GM23338 (cell line): ENCODE measurements around the gene KRT84. TPM values are rescaled to one million over a fixed set of nuclear protein-coding genes. Genes with fewer than 3 reads are reported as not detected.
A peak's percentile ranks its signal among the peaks of the same experiment; 100 is the strongest.

Source experiments
- ATAC-seq: fragments of 200-7000 bp; cut with Tn5 transposase; 3 replicates; pipeline ENCODE4 v1.9.1; 2020
- DNase-seq: peaks from one replicate; pipeline ENCODE4 v3.0.0-alpha.2; 2015; ENCODE audit warnings: low spot score
- H2AFZ ChIP-seq: fragments of 200-600 bp; sonication (generic); 2 replicates; pipeline ENCODE4 v1.8.0; 2016; ENCODE audit warnings: antibody characterized with exemption, mild to moderate bottlenecking, moderate library complexity
- H3F3A ChIP-seq: fragments of 200-600 bp; sonication (generic); replicated peaks from 2 replicates; pipeline ENCODE4 v1.8.0; 2017; ENCODE audit warnings: antibody characterized with exemption, mixed run types, low read depth
- H3K27ac ChIP-seq: fragments of 200-600 bp; sonication (generic); 2 replicates; pipeline ENCODE4 v1.6.1; 2016; ENCODE audit warnings: low read depth
- H3K27me3 ChIP-seq: fragments of 200-600 bp; sonication (generic); 2 replicates; pipeline ENCODE4 v1.8.0; 2016; ENCODE audit warnings: mild to moderate bottlenecking, mixed run types, moderate library complexity; ENCODE audit not compliant: insufficient read depth
- H3K36me3 ChIP-seq: fragments of 200-600 bp; sonication (generic); 2 replicates; pipeline ENCODE4 v1.8.0; 2016; ENCODE audit warnings: mild to moderate bottlenecking; ENCODE audit not compliant: insufficient read depth
- H3K4me1 ChIP-seq: fragments of 200-600 bp; sonication (generic); 2 replicates; pipeline ENCODE4 v1.8.0; 2016; ENCODE audit warnings: mild to moderate bottlenecking, moderate library complexity; ENCODE audit not compliant: insufficient read depth
- H3K4me2 ChIP-seq: fragments of 200-600 bp; sonication (generic); 2 replicates; pipeline ENCODE4 v1.7.1; 2017; ENCODE audit warnings: mixed run types
- H3K4me3 ChIP-seq: fragments of 200-600 bp; sonication (generic); 2 replicates; pipeline ENCODE4 v1.6.1; 2016; ENCODE audit warnings: mixed run types
- H3K79me2 ChIP-seq: fragments of 200-600 bp; sonication (generic); replicated peaks from 2 replicates; pipeline ENCODE4 v1.8.0; 2017; ENCODE audit warnings: mild to moderate bottlenecking; ENCODE audit not compliant: insufficient read depth
- H3K9me2 ChIP-seq: fragments of 200-600 bp; sonication (generic); 2 replicates; pipeline ENCODE4 v1.8.0; 2017; ENCODE audit not compliant: insufficient read depth
- H4K20me1 ChIP-seq: fragments of 200-600 bp; sonication (generic); replicated peaks from 2 replicates; pipeline ENCODE4 v1.8.0; 2017; ENCODE audit warnings: mild to moderate bottlenecking; ENCODE audit not compliant: insufficient read depth
- H3K27ac Mint-ChIP-seq: 2 replicates; pipeline ENCODE4 v1.8.0; 2020; ENCODE audit warnings: inconsistent platforms, mild to moderate bottlenecking, moderate library complexity, mixed read lengths
- H3K27me3 Mint-ChIP-seq: 3 replicates; pipeline ENCODE4 v1.8.0; 2022; ENCODE audit warnings: low read depth, mild to moderate bottlenecking, moderate library complexity, mixed read lengths, inconsistent platforms; ENCODE audit not compliant: insufficient read depth, poor library complexity
- H3K36me3 Mint-ChIP-seq: 3 replicates; pipeline ENCODE4 v1.8.0; 2021; ENCODE audit warnings: low read depth, mild to moderate bottlenecking, inconsistent platforms, moderate library complexity, mixed read lengths
- H3K4me1 Mint-ChIP-seq: 3 replicates; pipeline ENCODE4 v1.8.0; 2020; ENCODE audit warnings: mild to moderate bottlenecking, inconsistent platforms, mixed read lengths
- H3K4me3 Mint-ChIP-seq: 3 replicates; pipeline ENCODE4 v1.8.0; 2021; ENCODE audit warnings: moderate library complexity, mild to moderate bottlenecking, inconsistent platforms, mixed read lengths
- H3K9me3 Mint-ChIP-seq: 3 replicates; pipeline ENCODE4 v1.8.0; 2020; ENCODE audit warnings: moderate library complexity, mild to moderate bottlenecking, inconsistent platforms, mixed read lengths
- CREB1 ChIP-seq: fragments of 250-450 bp; sonication (Bioruptor Pico); IDR thresholded peaks from 2 replicates; pipeline ENCODE4 v1.5.0; 2020; ENCODE audit warnings: low read depth, mild to moderate bottlenecking, moderate library complexity
- EZH2 ChIP-seq: fragments of 200-600 bp; sonication (generic); IDR thresholded peaks from one replicate; pipeline ENCODE4 v1.8.0; 2017; ENCODE audit warnings: antibody characterized with exemption, mild to moderate bottlenecking, low read depth; ENCODE audit not compliant: unreplicated experiment
- EZH2phosphoT487 ChIP-seq: fragments of 200-600 bp; sonication (generic); IDR thresholded peaks from one replicate; pipeline ENCODE4 v1.8.1; 2018; ENCODE audit warnings: antibody characterized with exemption; ENCODE audit not compliant: unreplicated experiment
- JUNB ChIP-seq: IDR thresholded peaks from one replicate; pipeline ENCODE4 v1.6.1; 2016; ENCODE audit warnings: antibody characterized with exemption; ENCODE audit not compliant: unreplicated experiment
- NANOG ChIP-seq: IDR thresholded peaks from 2 replicates; pipeline ENCODE4 v1.6.1; 2016; ENCODE audit warnings: antibody characterized with exemption, borderline replicate concordance
- POLR2AphosphoS5 ChIP-seq: IDR thresholded peaks from 2 replicates; pipeline ENCODE4 v1.6.1; 2016; ENCODE audit warnings: antibody characterized with exemption, low read depth
- polyA plus RNA-seq: library from polyadenylated mRNA; unstranded; fragments of >200 nt; fragmentation: Nextera tagmentation; extraction: Ambion mirVana; gene quantifications from 2 replicates; pipeline ENCODE4 v1.2.1, GENCODE V29; 2016
- total RNA-seq: library from RNA; depleted of rRNA; stranded (reverse); fragments of >200 nt; shearing (Covaris generic); gene quantifications from 2 replicates; pipeline ENCODE4 v1.2.3, GENCODE V29; 2014
- TF ChIP-seq, protein P1 (sequence below): fragments of 250-450 bp; sonication (Bioruptor Pico); IDR thresholded peaks from 2 replicates; pipeline ENCODE4 v1.5.0; 2020; ENCODE audit warnings: mild to moderate bottlenecking, moderate library complexity
- TF ChIP-seq, protein P2 (sequence below), 2 experiments: fragments of 200-600 bp in 1 of 2; sonication (generic) in 1 of 2; conservative IDR thresholded peaks; 2 replicates each; pipeline versions ENCODE4 v1.5.1 to v1.6.1; 2016 to 2017; ENCODE audit warnings: antibody characterized with exemption in 2 of 2, low read depth in 2 of 2, mild to moderate bottlenecking in 2 of 2, moderate library complexity in 1 of 2
- TF ChIP-seq, protein P3 (sequence below): IDR thresholded peaks from 2 replicates; pipeline ENCODE4 v1.6.1; 2016; ENCODE audit warnings: antibody characterized with exemption
- TF ChIP-seq, protein P4 (sequence below): IDR thresholded peaks from one replicate; pipeline ENCODE4 v1.6.1; 2018; ENCODE audit warnings: antibody characterized with exemption; ENCODE audit not compliant: unreplicated experiment

Gene KRT84
- total and polyA plus RNA-seq, 2 experiments from 2014 or later, result not detected

DNA sequence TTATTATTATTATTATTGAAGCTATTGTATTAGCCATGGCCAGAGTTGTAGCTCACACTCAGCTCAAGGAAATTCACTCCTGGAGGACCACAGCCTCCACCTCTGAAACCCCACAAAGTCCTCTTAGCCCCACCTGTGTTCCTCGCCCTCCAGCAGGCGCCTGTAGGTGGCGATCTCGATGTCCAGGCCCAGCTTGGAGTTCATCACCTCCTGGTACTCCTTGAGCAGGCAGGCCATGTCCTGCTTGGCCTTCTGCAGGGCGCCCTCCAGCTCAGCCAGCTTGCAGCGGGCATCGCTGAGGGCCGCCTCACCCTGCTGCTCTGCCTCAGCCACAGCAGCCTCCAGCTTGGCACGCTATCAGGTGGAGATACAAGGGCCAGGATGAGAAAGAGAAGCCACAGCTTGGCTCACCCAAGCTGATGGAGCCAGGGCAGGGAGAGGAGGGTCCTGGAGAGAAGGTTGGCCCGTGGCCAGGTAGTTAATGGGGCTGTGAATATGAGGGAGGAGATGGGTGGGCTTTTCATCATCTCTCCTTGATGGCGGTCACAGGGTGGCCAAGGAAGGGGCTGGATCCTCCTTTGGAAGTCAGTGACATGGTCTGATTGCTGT is 23.2 kb downstream of the KRT84 start (continued):
- TF ChIP-seq, protein P1, sequence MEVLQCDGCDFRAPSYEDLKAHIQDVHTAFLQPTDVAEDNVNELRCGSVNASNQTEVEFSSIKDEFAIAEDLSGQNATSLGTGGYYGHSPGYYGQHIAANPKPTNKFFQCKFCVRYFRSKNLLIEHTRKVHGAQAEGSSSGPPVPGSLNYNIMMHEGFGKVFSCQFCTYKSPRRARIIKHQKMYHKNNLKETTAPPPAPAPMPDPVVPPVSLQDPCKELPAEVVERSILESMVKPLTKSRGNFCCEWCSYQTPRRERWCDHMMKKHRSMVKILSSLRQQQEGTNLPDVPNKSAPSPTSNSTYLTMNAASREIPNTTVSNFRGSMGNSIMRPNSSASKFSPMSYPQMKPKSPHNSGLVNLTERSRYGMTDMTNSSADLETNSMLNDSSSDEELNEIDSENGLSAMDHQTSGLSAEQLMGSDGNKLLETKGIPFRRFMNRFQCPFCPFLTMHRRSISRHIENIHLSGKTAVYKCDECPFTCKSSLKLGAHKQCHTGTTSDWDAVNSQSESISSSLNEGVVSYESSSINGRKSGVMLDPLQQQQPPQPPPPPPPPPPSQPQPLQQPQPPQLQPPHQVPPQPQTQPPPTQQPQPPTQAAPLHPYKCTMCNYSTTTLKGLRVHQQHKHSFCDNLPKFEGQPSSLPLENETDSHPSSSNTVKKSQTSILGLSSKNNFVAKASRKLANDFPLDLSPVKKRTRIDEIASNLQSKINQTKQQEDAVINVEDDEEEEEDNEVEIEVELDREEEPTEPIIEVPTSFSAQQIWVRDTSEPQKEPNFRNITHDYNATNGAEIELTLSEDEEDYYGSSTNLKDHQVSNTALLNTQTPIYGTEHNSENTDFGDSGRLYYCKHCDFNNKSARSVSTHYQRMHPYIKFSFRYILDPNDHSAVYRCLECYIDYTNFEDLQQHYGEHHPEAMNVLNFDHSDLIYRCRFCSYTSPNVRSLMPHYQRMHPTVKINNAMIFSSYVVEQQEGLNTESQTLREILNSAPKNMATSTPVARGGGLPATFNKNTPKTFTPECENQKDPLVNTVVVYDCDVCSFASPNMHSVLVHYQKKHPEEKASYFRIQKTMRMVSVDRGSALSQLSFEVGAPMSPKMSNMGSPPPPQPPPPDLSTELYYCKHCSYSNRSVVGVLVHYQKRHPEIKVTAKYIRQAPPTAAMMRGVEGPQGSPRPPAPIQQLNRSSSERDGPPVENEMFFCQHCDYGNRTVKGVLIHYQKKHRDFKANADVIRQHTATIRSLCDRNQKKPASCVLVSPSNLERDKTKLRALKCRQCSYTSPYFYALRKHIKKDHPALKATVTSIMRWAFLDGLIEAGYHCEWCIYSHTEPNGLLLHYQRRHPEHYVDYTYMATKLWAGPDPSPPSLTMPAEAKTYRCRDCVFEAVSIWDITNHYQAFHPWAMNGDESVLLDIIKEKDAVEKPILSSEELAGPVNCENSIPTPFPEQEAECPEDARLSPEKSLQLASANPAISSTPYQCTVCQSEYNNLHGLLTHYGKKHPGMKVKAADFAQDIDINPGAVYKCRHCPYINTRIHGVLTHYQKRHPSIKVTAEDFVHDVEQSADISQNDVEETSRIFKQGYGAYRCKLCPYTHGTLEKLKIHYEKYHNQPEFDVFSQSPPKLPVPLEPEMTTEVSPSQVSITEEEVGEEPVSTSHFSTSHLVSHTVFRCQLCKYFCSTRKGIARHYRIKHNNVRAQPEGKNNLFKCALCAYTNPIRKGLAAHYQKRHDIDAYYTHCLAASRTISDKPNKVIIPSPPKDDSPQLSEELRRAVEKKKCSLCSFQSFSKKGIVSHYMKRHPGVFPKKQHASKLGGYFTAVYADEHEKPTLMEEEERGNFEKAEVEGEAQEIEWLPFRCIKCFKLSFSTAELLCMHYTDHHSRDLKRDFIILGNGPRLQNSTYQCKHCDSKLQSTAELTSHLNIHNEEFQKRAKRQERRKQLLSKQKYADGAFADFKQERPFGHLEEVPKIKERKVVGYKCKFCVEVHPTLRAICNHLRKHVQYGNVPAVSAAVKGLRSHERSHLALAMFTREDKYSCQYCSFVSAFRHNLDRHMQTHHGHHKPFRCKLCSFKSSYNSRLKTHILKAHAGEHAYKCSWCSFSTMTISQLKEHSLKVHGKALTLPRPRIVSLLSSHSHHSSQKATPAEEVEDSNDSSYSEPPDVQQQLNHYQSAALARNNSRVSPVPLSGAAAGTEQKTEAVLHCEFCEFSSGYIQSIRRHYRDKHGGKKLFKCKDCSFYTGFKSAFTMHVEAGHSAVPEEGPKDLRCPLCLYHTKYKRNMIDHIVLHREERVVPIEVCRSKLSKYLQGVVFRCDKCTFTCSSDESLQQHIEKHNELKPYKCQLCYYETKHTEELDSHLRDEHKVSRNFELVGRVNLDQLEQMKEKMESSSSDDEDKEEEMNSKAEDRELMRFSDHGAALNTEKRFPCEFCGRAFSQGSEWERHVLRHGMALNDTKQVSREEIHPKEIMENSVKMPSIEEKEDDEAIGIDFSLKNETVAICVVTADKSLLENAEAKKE, result peak; percentile 14; the same call in 1 of the 2 replicates
- no peak for TF ChIP-seq NANOG

DNA sequence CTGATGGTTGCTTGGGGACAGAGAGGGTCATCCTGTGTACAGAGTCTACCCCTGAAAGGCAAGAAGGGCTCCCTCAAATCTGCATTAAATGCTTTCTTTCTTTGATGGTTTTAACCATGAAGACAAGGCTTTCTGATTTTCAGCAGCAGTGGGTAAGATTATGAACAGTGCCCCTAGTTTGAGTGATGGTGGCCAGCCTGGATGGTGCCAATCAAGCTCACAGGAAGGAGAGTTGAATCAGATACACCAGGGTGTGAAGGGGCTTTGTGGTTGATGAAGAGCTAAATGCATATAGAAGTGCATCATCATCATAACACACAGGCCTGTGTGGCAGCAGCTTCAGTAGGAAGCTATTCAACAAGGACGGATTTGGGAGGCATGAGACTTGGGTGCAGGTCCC is 23.9 kb downstream of the KRT84 start:
- no peak overlapping the region for H3K27ac Mint-ChIP-seq
- no peaks in the 10 kb centered on the region for H3K9me3 Mint-ChIP-seq
- ATAC-seq, result no peak
- TF ChIP-seq NANOG, result no peak
- TF ChIP-seq, protein P2, sequence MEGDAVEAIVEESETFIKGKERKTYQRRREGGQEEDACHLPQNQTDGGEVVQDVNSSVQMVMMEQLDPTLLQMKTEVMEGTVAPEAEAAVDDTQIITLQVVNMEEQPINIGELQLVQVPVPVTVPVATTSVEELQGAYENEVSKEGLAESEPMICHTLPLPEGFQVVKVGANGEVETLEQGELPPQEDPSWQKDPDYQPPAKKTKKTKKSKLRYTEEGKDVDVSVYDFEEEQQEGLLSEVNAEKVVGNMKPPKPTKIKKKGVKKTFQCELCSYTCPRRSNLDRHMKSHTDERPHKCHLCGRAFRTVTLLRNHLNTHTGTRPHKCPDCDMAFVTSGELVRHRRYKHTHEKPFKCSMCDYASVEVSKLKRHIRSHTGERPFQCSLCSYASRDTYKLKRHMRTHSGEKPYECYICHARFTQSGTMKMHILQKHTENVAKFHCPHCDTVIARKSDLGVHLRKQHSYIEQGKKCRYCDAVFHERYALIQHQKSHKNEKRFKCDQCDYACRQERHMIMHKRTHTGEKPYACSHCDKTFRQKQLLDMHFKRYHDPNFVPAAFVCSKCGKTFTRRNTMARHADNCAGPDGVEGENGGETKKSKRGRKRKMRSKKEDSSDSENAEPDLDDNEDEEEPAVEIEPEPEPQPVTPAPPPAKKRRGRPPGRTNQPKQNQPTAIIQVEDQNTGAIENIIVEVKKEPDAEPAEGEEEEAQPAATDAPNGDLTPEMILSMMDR (conservative IDR thresholded peaks at IDR 0.05; ENCODE audit: low read depth in 2 of 2), result no peak
- TF ChIP-seq POLR2AphosphoS5, result no peak
- no peak for TF ChIP-seq JUNB
- TF ChIP-seq, protein P3, sequence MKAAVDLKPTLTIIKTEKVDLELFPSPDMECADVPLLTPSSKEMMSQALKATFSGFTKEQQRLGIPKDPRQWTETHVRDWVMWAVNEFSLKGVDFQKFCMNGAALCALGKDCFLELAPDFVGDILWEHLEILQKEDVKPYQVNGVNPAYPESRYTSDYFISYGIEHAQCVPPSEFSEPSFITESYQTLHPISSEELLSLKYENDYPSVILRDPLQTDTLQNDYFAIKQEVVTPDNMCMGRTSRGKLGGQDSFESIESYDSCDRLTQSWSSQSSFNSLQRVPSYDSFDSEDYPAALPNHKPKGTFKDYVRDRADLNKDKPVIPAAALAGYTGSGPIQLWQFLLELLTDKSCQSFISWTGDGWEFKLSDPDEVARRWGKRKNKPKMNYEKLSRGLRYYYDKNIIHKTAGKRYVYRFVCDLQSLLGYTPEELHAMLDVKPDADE, result no peak
- no peak for TF ChIP-seq CREB1
- TF ChIP-seq EZH2phosphoT487, result no peak
- no peak for TF ChIP-seq EZH2
- TF ChIP-seq, protein P4, sequence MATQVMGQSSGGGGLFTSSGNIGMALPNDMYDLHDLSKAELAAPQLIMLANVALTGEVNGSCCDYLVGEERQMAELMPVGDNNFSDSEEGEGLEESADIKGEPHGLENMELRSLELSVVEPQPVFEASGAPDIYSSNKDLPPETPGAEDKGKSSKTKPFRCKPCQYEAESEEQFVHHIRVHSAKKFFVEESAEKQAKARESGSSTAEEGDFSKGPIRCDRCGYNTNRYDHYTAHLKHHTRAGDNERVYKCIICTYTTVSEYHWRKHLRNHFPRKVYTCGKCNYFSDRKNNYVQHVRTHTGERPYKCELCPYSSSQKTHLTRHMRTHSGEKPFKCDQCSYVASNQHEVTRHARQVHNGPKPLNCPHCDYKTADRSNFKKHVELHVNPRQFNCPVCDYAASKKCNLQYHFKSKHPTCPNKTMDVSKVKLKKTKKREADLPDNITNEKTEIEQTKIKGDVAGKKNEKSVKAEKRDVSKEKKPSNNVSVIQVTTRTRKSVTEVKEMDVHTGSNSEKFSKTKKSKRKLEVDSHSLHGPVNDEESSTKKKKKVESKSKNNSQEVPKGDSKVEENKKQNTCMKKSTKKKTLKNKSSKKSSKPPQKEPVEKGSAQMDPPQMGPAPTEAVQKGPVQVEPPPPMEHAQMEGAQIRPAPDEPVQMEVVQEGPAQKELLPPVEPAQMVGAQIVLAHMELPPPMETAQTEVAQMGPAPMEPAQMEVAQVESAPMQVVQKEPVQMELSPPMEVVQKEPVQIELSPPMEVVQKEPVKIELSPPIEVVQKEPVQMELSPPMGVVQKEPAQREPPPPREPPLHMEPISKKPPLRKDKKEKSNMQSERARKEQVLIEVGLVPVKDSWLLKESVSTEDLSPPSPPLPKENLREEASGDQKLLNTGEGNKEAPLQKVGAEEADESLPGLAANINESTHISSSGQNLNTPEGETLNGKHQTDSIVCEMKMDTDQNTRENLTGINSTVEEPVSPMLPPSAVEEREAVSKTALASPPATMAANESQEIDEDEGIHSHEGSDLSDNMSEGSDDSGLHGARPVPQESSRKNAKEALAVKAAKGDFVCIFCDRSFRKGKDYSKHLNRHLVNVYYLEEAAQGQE, result no peak

More for the DNA sequence above, 23.9 kb downstream of the KRT84 start:
- Mint-ChIP-seq H3K36me3 (no peaks in the 10 kb centered on the region), H3K27me3 (peaks cover 2% of the 10 kb centered on the region), H3K4me3 (no peak overlapping the region), H3K4me1 (peaks cover 9% of the 10 kb centered on the region)
- no peak for DNase-seq
- Histone ChIP-seq H4K20me1 (no peaks in the 10 kb centered on the region), H3K79me2 (no peaks in the 10 kb centered on the region), H2AFZ (no peak overlapping the region), H3K9me2 (no peaks in the 10 kb centered on the region), H3K27ac (no peak overlapping the region), H3F3A (no peaks in the 10 kb centered on the region), H3K4me2 (no peak overlapping the region), H3K27me3 (no peaks in the 10 kb centered on the region), H3K4me3 (no peak overlapping the region), H3K36me3 (no peaks in the 10 kb centered on the region), H3K4me1 (no peaks in the 10 kb centered on the region)
